Skeletal muscle tissue (tissue), 2 donors: ENCODE measurements around the gene FKRP. TPM values are rescaled to one million over a fixed set of nuclear protein-coding genes. Genes with fewer than 3 reads are reported as not detected.

Experiments
- small RNA-seq: library from RNA; depleted of rRNA; stranded (forward); fragments of <200 nt; gene quantifications from one replicate; pipeline ENCODE3, GENCODE V24; 2014
- total RNA-seq: library from RNA; depleted of rRNA; stranded (reverse); fragments of >200 nt; gene quantifications from one replicate; pipeline ENCODE4 v1.2.3, GENCODE V29; 2014

The FKRP gene
- total RNA-seq, 1 donor from 2014 or later: 5.7 TPM

Small RNAs within 50 kb of the gene (small RNA-seq; reads per million reads assigned to genes)
- gene MIR320E (not detected), gene RF00019 (not detected)

Other genes with a start within 250 kb of the FKRP start
- gene CALM3, start 144.7 kb upstream of the FKRP start, total RNA-seq: 55.3 TPM
- 3.1 TPM for gene PTGIR, start 121.0 kb upstream of the FKRP start, total RNA-seq
- gene GNG8, start 109.9 kb upstream of the FKRP start, total RNA-seq: not detected
- gene DACT3, start 84.9 kb upstream of the FKRP start, total RNA-seq: 7.3 TPM
- gene PRKD2, start 28.9 kb upstream of the FKRP start, total RNA-seq: 13.6 TPM
- 28.2 TPM for gene STRN4, start 393 bp downstream of the FKRP start, total RNA-seq
- 24.5 TPM for gene SLC1A5, start 42.5 kb downstream of the FKRP start, total RNA-seq
- gene AP2S1, start 104.8 kb downstream of the FKRP start, total RNA-seq: 50.1 TPM
- gene ARHGAP35, start 114.9 kb downstream of the FKRP start, total RNA-seq: 30.3 TPM